Loucy (cell line): ENCODE measurements around the gene CYBA.

ENCODE experiments used
- H2AFZ ChIP-seq: fragments of 200-600 bp; sonication (generic); 2 replicates; pipeline ENCODE4 v1.6.0; 2016; ENCODE audit warnings: antibody characterized with exemption, mild to moderate bottlenecking, low read length, moderate library complexity
- H3F3A ChIP-seq: fragments of 200-600 bp; 2 replicates; pipeline ENCODE4 v1.6.0; 2016; ENCODE audit warnings: antibody characterized with exemption, low read depth, mild to moderate bottlenecking
- H3K27me3 ChIP-seq: fragments of 200-600 bp; sonication (generic); 2 replicates; pipeline ENCODE4 v1.6.1; 2014; ENCODE audit warnings: low read length, mild to moderate bottlenecking; ENCODE audit not compliant: insufficient read depth, poor library complexity, severe bottlenecking
- H3K36me3 ChIP-seq: fragments of 200-600 bp; sonication (generic); 2 replicates; pipeline ENCODE4 v1.6.1; 2016; ENCODE audit warnings: low read length; ENCODE audit not compliant: insufficient read depth
- H3K4me1 ChIP-seq: fragments of 200-600 bp; sonication (generic); 2 replicates; pipeline ENCODE4 v1.5.1; 2014; ENCODE audit warnings: low read length, mild to moderate bottlenecking; ENCODE audit not compliant: insufficient read depth, poor library complexity, severe bottlenecking
- H3K4me2 ChIP-seq: fragments of 200-600 bp; sonication (generic); 2 replicates; pipeline ENCODE4 v1.6.0; 2014; ENCODE audit warnings: antibody characterized with exemption, low read length, low read depth, mild to moderate bottlenecking; ENCODE audit not compliant: poor library complexity, severe bottlenecking
- H3K4me3 ChIP-seq: fragments of 200-600 bp; sonication (generic); 2 replicates; pipeline ENCODE4 v1.5.1; 2014; ENCODE audit warnings: low read length, mild to moderate bottlenecking, mixed read lengths; ENCODE audit not compliant: poor library complexity, severe bottlenecking
- H3K79me2 ChIP-seq: fragments of 200-600 bp; sonication (generic); 2 replicates; pipeline ENCODE4 v1.6.1; 2014; ENCODE audit warnings: low read length; ENCODE audit not compliant: insufficient read depth
- H3K9ac ChIP-seq: fragments of 200-600 bp; sonication (generic); 2 replicates; pipeline ENCODE4 v1.6.0; 2014; ENCODE audit warnings: mild to moderate bottlenecking, low read depth, low read length, moderate library complexity; ENCODE audit not compliant: poor library complexity, severe bottlenecking
- H3K9me2 ChIP-seq: fragments of 200-600 bp; sonication (generic); replicated peaks from 2 replicates; pipeline ENCODE4 v1.6.1; 2016; ENCODE audit warnings: low read depth, low read length, mixed read lengths
- H3K9me3 ChIP-seq: fragments of 200-600 bp; sonication (generic); 2 replicates; pipeline ENCODE4 v1.6.1; 2014; ENCODE audit warnings: mild to moderate bottlenecking, antibody characterized with exemption, low read length, low read depth; ENCODE audit not compliant: insufficient read depth
- H4K20me1 ChIP-seq: fragments of 200-600 bp; sonication (generic); 2 replicates; pipeline ENCODE4 v1.6.0; 2014; ENCODE audit warnings: antibody characterized with exemption, low read length, mild to moderate bottlenecking; ENCODE audit not compliant: insufficient read depth, poor library complexity, severe bottlenecking
- CTCF ChIP-seq: fragments of 200-600 bp; sonication (generic); conservative IDR thresholded peaks from 2 replicates; pipeline ENCODE4 v1.5.1; 2014; ENCODE audit warnings: mild to moderate bottlenecking, antibody characterized with exemption, low read length
- EZH2phosphoT487 ChIP-seq: fragments of 200-600 bp; IDR thresholded peaks from 2 replicates; pipeline ENCODE4 v1.6.1; 2018; ENCODE audit warnings: antibody characterized with exemption, mild to moderate bottlenecking, moderate library complexity, borderline replicate concordance

Gene CYBA

GRCh38 chr16:88639231-88640038 is 11.4 kb downstream of the CYBA start:
- H3K9ac ChIP-seq: no peak overlapping the region

GRCh38 chr16:88638323-88639230 is 12.3 kb downstream of the CYBA start, which contains the start of gene IL17C:
Gene IL17C, plus strand, starts transcription at chr16:88638572. Its CDS starts 70 bp downstream, at chr16:88638642.
- H3K4me1 ChIP-seq: no peaks in the 10 kb centered on the region
- H3K9me2 ChIP-seq: no peaks in the 10 kb centered on the region
- no peaks in the 10 kb centered on the region for H3K9me3 ChIP-seq
- H2AFZ ChIP-seq: no peak within 1 kb of the TSS
- H3K36me3 ChIP-seq: no peaks in the 10 kb centered on the region
- H3K4me3 ChIP-seq: no peak within 1 kb of the TSS
- H3K4me2 ChIP-seq: no peak within 1 kb of the TSS
- no peak within 1 kb of the TSS for H3K9ac ChIP-seq
- H4K20me1 ChIP-seq: no peaks in the 10 kb centered on the region
- no peaks in the 10 kb centered on the region for H3K79me2 ChIP-seq
- no peaks in the 10 kb centered on the region for H3F3A ChIP-seq
- TF ChIP-seq CTCF (no peak), EZH2phosphoT487 (no peak)
- no peaks in the 10 kb centered on the region for H3K27me3 ChIP-seq

More at GRCh38 chr16:88639231-88640038, 11.4 kb downstream of the CYBA start:
- no peaks in the 10 kb centered on the region for H3K27me3 ChIP-seq
- no peaks in the 10 kb centered on the region for H3K79me2 ChIP-seq
- H3K4me1 ChIP-seq: no peaks in the 10 kb centered on the region
- no peaks in the 10 kb centered on the region for H4K20me1 ChIP-seq
- H3K4me3 ChIP-seq: no peak overlapping the region
- no peaks in the 10 kb centered on the region for H3K9me2 ChIP-seq
- TF ChIP-seq CTCF (no peak), EZH2phosphoT487 (no peak)
- H3K4me2 ChIP-seq: no peak overlapping the region
- H3K36me3 ChIP-seq: no peaks in the 10 kb centered on the region
- no peak overlapping the region for H2AFZ ChIP-seq
- no peaks in the 10 kb centered on the region for H3F3A ChIP-seq
- no peaks in the 10 kb centered on the region for H3K9me3 ChIP-seq

GRCh38 chr16:88636488-88637265 is 14.2 kb downstream of the CYBA start:
- Histone ChIP-seq H3K4me1 (no peaks in the 10 kb centered on the region), H2AFZ (no peak overlapping the region), H3K27me3 (no peaks in the 10 kb centered on the region), H3K4me3 (no peak overlapping the region), H3K36me3 (no peaks in the 10 kb centered on the region), H4K20me1 (no peaks in the 10 kb centered on the region), H3F3A (no peaks in the 10 kb centered on the region), H3K4me2 (no peak overlapping the region), H3K9me3 (no peaks in the 10 kb centered on the region), H3K9ac (no peak overlapping the region), H3K79me2 (no peaks in the 10 kb centered on the region), H3K9me2 (no peaks in the 10 kb centered on the region)
- TF ChIP-seq CTCF (no peak), EZH2phosphoT487 (no peak)
